ENCODE measurements around the gene COG3.

COG3 gene

GRCh38 chr13:45545686-45546409, 81.1 kb downstream of the COG3 start:
- DNase-seq (ENCODE audit: low spot score): no peak

DNA sequence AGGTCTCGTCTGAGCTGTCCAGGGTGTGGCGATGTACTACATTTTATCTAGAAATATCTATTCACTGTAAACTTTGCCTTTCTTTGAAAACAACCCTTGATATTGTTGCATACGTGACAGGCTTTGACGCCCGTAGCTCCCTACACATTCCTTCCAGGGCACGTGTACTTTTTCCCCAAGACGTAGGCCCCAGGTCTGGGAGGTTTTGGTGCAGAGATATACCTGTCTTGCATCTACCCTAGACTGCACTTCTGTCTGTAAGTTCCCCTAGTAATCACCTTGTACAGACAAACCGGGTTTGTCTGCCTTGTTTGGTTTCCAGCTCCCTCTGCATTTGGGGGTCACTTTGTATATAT, 81.6 kb downstream of the COG3 start:
- no peak for DNase-seq (ENCODE audit: low spot score)

GRCh38 chr13:45548281-45548680, 83.5 kb downstream of the COG3 start:
- no peak for DNase-seq (ENCODE audit: low spot score)

DNA sequence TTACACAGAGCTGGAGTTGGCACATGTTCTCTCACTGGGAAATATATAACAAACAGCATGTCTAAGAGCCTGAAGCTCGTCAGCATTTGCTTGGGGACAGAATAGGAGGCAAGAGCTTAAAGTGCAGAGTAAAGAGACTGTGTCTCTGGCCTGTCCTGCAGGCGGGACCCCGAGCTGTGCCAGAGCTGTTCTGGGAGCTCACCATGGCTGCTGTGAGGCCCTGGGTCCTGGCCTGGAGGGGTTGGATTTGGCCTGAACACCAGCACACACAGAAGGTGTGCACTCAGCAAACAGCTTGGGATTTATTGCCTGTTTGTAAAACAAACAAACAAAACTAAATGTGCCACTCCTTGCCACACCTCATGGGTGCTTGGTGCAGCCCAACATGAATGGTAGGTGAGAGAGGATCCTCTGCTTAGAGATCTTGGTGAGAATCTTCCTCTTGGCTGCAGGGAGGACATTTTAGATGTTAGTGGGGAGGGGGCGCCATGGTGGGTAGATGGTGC, 89.9 kb downstream of the COG3 start:
- no peak for DNase-seq (ENCODE audit: low spot score)

DNA sequence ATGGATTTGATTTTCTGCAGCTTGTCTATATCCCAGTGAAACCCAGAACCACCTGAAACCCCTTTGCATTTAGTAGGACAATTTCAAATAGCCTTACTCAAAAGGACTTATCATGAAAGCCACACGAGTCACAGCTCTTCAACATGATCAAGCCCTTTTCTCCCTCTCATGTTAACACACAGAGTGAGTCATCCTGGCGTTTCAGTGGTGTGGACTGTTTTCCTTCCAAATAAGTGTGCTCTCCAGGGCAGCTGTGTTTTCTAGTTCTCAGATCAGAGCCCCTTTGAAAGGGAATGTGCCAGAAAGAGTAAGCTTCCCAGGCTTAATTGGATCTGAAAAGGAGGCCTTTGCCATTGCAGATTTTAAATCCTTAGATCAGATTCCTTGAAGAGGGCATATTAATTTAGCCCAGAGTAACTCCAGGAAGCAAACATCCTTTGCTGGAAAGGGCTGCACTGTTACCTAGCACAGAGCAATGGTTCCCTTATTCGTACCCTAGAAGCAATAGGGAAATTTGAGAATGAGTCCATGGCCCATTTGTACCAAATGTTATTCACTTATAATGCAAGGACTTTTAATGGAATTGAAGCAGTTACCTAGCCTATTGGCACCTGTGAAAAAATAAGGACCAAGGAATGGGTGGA, 99.5 kb downstream of the COG3 start:
- DNase-seq (ENCODE audit: low spot score): no peak

GRCh38 chr13:45565331-45565730, 100.6 kb downstream of the COG3 start:
- DNase-seq (ENCODE audit: low spot score): no peak

DNA sequence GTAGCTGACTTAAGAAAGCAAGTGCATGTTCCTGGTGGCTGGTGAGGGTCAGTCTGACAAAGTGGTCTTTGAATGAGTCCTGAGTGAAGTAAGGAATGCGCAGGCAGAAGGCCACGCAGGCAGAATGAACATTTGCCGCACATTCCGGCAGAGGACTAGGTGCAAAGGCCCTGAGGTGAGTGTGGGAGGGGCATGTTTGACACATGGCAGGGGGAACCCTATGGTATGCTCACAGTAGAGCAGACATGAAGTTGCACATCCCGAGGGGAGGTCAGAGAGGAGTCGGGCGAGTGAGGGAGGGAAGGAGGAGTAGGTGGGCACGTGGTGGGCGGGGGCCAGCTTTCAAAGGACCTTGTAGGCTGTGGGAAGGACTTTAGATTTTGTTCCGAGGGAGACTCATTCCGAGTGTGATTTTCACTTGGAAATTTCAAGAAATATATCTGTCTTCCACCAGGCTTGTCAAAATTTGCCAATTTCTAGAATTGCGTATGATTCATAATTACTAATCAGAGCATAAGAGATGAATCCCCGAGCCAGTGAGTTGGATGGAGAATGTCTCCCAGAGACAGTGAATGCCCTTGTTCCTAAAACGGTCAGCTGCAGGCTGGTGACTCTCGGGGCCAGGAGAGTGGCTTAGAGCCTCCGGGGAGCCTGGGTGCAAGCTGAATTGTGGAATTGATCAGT, 110.5 kb downstream of the COG3 start:
- DNase-seq (ENCODE audit: low spot score): no peak

DNA sequence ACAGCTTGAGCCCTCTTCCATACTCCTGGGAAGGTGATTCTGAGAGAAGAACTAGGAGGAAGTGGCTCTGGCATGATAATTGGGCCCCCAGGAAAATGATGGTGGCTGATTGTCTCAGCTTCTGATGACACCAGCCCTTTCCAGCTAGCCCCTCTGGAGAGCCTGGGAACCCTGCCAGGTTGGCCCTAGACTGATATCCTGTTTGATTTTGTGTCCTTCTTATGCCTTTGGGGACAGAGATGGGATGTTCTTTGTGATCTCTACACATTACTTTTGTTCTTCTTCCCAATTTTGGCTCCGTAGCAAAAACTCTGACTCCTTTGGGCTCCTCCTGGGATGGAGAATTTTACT, 111.1 kb downstream of the COG3 start:
- no peak for DNase-seq (ENCODE audit: low spot score)

DNA sequence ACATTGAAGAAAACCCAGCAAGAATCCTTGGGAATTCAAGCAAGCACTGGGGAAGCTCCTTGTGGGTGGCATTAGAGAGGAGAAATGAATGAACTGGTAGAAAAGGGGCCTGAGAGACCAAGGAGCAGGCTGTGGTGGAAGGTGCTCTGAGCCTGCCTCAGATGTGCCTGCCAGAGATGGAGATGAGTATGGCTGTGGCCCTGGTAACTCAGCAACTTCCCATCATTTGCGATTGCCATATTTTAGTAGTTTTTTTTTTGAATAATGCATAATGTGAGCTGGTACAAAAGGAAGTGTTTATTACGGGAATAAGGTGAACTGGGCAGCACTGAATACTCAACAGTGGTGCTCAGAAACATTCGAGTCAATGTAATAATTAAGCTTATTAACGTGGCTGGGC, 111.7 kb downstream of the COG3 start:
- no peak for DNase-seq (ENCODE audit: low spot score)

DNA sequence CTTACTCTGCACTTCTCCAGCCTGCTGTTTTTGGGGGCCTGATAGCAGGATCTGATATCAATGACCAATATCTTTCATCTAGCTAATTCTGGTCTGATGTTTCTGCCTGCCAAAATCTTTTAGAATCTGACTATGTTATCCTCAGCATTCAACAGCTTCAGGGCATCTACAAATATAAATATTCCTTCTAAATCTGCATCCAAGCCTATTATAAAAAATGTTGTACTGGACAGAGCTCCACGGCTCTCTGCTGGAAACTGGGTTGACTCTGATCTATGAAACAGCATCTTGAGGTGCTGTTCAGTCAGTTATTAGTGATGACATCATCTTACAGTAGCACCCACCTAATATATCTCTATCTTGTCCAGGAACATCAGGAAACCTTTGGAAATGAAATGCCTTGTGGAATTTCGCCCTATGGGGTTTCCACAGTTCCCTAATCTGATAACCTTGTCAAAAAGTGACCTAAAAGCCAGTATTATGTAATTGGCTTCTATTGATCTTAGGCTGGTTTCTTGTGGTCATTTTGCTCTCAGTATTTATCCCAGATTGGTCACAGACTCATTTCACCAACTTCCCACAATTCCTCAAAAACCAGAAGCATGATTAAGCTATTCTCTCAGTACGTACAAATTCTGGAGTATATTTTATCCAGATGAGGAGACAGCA, 117.8 kb downstream of the COG3 start:
- no peak for DNase-seq (ENCODE audit: low spot score)

- DNase-seq (ENCODE audit: low spot score): no peak
Observed at GRCh38 chr13:45584816-45585215, 120.1 kb downstream of the COG3 start.

All from LoVo (cell line).